ENCODE results near the gene NDUFA12.
"Not testable (repeated sequence)": the region's sequence is repeated elsewhere in the genome, so short reads cannot be mapped to it uniquely, and the experiment has no call there.

Gene NDUFA12

DNA sequence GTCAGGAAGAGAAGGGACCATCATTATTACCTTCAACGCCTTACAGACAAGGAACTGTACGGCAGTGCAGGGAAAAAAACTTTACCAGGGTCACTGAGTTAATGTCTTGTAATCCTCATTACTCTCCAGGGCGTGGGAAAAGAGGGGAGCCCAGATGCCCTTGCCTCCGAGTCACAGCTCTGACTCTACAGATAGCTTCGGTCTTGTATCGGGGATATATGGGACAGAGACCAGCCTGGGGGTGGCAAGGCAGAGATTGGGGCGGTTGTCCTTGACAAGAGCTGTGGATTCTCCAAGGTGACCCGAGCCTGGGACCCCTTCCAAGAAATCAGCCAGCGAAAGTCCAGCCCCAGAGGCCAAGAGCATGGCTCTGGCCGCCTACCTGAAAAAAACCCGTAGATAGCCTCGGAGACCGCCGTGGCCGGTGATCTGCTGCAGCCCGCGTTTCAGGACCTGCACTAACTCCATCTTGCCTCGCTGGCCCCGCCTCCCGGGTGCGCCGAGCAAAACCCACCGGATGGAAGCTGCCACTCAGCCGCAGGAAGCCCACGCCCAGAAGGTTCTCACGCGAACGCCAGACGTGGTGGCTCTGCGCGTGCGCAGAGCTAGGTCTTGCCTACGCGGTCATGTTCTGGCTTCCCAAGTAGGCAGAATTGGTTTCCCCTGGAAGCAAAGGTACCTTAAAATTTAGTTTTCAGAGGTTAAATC lies at the start of gene NDUFA12:
TSS of gene NDUFA12 (minus strand) at position 485 of the 708 bp plus-strand sequence. CDS start at position 468, 17 bp downstream.
- DNase-seq = peak; percentile 63 to 68

- DNase-seq = no peak
Measured at GRCh38 chr12:95051241-95051640, 47.7 kb upstream of the NDUFA12 start.

DNA sequence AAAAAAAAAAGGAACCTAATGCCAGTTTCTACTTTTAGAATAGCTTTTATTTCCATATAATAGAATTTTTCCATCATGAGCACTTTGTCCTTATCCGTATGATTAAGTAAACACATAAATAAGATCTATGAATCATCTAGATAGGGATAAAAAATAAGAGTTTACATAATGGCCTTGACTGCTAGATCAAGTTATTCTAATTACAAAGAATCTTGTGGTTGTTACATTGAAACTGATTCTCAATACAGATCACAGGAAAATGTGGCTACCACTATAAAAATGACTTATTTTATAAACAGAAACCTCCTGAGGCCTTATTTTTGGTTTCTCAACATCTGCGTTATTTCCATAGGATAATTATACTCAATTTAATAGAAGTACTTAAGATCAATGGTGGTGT lies 34.4 kb upstream of the NDUFA12 start:
- DNase-seq = no peak

- no peak for DNase-seq
Measured at GRCh38 chr12:95034750-95035149, 31.3 kb upstream of the NDUFA12 start.

DNA sequence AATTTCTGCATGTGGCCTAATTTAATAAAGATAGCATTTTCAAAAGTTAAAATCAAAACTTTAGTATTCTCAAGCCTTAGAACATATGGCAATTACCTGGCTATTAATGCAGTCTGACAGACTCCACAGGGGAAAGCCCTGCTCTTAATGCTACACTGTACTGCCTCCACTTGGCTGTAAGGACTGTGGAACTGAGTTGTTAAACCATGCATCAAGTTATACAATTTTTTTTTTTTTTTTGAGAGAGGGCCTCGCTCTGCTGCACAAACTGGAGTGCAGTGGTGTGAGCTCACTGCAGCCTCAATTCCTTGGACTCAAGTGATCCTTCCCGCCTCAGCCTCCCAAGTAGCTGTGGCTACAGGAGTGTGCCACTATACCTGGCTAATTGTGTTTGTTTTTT lies 19.0 kb upstream of the NDUFA12 start:
- no peak for DNase-seq

DNA sequence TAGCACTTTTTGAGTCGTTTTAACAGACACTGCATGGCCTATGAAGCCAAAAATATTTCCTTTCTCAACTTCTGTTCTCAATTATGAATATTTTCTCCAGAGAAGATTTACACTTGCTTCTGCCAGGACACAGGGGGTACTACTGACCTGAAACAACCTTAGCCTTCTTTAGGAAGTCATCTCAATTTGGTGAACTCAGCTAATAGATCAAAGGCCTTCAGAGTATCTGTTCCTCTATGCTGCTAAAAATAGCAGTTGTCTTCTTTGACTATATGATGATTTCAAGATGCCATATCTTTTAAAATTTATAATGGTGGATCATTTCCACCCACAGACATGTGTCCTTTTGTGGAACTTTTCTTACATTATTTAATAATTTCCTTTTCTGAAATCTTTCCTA lies 14.0 kb upstream of the NDUFA12 start:
- DNase-seq = no peak

DNA sequence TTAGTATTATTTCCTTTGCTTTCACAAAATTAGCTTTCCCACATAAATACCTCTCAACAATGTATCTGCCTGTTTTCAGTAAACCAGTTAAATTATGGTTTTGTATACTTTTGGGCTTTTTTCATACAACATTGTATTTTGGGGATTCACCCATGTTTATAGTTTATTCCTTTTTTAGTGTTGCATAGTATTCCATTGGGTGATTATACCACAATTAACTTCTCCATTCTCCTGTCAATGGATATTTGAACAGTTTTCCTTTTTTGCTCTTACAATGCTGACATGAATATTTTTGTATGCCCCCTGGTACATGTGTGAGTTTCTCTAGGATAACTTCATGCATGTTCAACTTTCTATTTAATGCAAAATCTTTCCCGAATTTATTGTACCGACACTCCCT lies 12.6 kb upstream of the NDUFA12 start:
- DNase-seq = no peak

DNA sequence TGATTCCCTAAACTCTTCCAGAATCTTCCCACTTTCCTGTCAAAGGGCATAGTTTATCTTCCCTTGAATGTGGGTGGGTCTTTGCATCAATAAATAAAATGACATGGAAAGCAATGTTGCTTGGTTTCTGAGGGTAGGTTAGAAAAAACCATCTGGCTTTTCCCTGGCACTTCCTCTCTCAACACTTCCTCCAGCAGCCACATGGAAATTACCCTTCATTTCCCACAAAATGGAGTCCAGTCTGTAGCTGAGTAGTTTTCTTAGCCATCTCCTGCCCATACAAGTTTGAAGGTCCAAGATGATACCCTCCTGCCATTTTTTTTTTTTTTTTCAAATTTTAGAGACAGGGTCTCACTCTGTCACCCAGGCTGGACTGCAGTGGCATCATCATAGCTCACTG lies 11.1 kb upstream of the NDUFA12 start:
- DNase-seq = no peak

DNA sequence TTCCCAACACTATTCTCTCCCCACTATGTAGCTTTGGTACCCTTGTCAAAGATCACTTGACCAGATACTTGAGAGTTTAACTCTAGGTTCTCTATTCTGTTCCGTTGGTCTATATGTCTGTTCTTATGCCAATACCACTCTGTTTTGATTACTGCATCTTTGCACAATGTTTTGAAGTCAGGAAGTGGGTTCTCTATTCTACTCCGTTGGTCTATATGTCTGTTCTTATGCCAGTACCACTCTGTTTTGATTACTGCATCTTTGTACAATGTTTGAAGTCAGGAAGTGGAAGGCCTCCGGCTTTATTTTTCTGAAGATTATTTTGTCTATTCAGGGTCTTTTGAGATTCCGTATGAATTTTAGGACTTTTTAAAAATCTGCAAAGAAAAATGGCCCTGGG lies 2.7 kb upstream of the NDUFA12 start:
- DNase-seq = no peak

- DNase-seq = no peak
Measured at GRCh38 chr12:95004610-95005009, 1.1 kb upstream of the NDUFA12 start.

DNA sequence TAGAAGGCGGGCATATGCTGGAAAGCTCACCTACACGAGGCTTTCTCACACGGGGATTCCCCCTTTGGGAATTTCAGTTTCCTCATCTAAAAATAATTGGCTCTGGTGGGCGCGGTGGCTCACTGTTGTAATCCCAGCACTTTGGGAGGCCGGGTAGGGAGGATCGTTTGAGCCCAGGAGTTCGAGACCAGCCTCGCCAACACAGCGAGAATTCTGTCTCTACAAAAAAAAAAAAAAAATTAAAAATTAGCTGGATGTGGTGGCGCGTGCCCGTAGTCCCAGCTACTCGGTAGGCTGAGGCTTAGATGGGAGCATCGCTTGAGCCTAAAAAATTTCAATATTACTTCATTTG lies 400 bp upstream of the NDUFA12 start:
- DNase-seq = no peak

GRCh38 chr12:95002754-95003153 lies 743 bp downstream of the NDUFA12 start:
- DNase-seq = no peak

- no peak for DNase-seq
Measured at GRCh38 chr12:94998326-94998725, 5.2 kb downstream of the NDUFA12 start.

- DNase-seq = no peak
Measured at GRCh38 chr12:94997726-94998125, 5.8 kb downstream of the NDUFA12 start.

DNA sequence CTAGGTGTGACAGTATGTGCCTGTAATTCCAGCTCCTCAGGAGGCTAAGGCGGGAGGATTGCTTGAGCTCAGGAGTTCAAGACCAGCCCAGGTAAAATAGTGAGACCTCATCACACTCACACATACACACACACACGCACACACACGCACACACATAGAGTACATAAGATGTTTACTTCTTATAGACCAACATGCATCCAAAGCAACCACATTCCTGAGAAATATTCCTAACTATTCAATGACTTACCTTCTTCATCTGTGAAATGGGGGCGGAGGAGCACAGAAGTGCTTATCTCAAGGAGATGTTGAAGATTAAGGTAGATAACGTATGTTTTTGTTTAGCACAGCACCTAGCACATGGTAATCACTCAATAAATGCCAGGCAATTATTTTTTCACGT lies 6.4 kb downstream of the NDUFA12 start:
- DNase-seq = no peak

- DNase-seq = no peak
Measured at GRCh38 chr12:94994312-94994711, 9.2 kb downstream of the NDUFA12 start.

- DNase-seq = not testable (repeated sequence)
Measured at GRCh38 chr12:94993855-94994254, 9.6 kb downstream of the NDUFA12 start.

DNA sequence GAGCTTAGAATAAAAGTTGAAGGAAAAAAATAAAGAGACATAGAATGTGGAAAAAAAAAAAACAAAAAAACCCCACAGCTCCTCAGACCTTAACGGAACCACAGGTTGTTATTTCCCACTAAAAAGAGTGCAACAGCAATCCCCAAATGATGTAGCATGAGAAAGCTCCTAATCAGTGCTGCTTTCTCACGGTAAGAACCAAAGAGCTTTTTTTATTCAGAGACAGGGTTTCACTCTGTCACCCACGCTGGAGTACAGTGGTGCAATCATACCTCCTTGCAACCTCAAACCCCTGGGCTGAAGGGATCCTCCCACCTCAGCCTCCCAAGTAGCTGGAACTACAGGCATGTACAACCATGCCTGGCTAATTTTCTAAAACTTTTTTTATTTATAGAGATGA lies 13.3 kb downstream of the NDUFA12 start:
- DNase-seq = no peak

DNA sequence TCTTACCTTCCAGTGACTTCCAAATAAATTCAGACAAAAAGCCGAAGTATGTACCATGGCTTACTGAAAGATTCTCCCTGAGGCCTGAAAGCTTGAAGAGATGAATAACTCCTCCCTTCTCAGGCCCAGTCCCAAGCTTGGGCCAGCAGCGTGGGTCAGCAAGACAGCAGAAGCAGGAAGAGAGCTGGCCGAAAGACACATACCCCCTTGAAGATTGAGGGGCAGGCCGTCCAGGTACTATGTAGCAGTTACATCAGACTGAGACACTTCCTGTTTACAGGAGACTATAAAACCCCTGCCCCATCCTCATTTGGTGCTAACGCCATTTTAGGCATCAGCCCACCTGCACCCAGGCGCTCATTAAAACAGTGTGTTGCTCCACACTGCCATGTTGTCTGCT lies 15.0 kb downstream of the NDUFA12 start:
- DNase-seq = no peak

- no peak for DNase-seq
Measured at GRCh38 chr12:94987801-94988200, 15.7 kb downstream of the NDUFA12 start.

DNA sequence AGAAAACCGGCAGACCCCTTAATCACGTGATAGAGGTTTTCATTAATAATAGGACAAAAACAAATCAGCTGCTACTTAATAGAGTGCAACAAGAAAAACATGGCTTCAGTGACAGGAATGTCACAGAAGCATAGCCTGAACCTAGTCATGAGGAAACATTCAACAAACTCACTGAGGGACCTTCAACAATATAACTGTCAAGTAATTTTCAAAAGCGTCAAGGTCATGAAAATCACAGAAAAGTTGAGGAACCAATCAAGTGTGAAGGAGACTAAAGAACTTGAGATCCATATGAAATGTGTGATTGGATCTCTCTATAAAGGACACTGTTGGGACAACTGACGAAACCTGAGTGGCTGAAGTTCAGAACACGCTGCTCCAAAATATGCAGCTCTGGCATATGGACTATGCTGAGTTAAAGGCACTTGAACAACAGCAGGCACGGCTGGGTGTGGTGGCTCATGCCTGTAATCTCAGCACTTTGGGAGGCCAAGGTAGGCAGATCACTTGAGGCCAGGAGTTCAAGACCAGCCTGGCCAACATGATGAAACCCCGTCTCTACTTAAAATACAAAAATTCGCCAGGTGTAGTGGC lies 16.3 kb downstream of the NDUFA12 start:
- DNase-seq = no peak

DNA sequence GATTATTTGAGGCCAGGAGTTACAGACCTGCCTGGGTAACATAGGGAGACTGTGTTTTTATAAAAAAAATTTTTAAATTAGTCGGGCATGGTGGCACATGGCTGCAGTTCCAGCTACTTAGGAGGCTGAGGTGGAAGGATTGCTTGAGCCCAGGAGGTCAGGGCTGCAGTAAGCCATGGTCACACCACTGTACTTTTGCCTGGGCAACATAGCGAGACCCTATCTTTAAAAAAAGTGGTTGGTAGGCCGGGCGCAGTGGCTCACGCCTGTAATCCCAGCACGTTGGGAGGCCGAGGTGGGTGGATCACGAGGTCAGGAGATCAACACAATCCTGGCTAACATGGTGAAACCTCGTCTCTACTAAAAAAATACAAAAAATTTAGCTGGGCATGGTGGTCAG lies 18.4 kb downstream of the NDUFA12 start:
- not testable (repeated sequence) for DNase-seq

DNA sequence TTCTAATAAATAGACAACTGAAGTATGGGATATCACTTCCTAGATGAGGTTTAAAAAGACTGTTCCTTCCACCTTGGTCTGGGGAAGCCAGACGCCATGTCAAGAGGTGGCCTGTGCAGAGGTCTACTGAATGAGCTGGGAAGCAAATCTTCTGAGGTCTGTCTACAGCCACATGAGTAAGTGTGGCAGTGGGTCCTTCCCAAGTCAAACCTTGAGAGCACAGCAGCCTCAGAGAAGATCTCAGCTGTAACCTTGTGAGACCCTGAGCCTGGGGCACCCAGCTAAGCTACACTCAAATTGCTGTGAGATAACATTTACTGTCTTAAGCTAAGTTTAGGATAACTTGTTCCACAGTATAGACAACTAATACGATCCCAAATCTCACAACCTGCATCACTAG lies 20.2 kb downstream of the NDUFA12 start:
- DNase-seq = no peak

DNA sequence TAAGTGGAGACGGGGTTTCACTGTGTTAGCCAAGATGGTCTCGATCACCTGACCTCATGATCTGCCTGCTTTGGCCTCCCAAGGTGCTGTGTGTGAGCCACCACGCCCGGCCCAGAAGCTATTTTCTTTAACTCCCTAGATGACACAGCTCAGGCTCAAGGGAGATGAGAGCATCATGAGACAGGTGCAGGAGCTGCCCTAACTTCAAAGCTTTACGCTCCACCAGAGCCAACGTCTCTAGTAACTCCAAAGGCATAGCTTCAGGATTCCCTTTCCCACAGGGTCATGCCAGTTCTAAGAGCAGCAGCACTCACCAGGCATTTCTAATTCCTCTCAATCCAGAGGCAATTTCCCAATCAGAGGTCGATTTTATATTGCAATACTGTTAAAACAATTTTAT lies 21.0 kb downstream of the NDUFA12 start:
- no peak for DNase-seq

- peak in 1 of 2 experiments; percentile 15 for DNase-seq
Measured at GRCh38 chr12:94980577-94980976, 22.9 kb downstream of the NDUFA12 start.
